ENCODE measurements around the gene GRM6.

The GRM6 gene

DNA sequence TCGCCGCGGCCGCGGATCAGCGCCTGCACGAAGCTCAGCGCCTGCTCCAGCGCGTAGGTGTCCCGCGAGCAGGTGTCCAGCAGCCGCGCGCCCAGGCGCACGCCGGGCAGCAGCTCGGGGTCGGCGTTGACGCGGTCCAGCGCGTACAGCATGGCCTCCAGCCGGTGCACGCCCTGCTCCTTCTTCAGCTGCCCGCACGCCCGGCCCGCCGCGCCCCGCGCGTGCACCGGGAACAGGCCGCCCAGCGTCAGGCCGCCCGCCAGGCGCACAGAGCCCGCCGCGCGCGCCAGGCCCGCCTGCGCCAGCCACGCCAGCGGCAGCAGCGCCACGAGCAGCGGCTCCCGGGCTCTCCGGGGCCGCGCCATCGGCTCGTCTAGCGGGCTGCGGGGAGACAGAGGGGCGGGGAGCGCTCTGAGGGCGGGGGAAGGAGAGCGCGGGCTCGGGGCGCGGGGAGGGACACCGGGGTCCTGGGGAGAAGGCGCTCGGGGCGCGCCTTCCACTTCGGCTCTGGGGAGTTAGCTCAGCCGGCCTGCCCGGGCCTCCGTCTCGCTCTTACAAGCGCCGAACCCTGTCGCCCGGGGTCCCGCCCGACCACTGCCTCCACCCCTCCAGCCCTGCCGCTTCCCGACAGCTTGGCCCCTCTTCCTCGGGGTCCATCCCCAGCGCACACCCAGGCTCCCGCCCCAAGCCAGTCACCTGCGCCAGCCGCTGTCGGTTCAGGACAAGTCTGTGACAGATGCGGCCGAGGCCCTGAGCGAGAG is at the start of gene GRM6:
GRM6 (minus strand) TSS at position 741 of the 761 bp plus-strand sequence; CDS start at position 365, 376 bp downstream.
- no peak for DNase-seq

DNA sequence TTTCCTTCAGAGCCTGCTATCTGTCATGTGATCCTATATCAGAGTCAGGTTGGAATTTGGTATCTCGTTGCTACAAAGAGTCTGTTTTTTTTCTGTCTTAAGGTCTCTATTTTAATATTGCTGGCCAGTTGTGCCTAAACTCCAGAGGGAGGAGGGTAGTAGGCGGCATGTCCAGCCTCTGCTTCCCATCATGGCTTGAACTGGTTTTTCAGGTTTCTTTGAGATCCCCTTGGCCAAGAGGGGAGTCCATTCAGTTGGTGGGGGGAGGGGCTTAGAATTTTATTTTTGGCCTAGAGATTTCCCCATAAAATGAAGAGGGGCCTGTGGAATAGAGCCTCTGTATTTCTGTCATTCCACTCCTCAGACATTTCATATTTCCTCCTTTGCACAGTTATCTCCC is 49.6 kb upstream of the GRM6 start:
- no peak for DNase-seq

DNA sequence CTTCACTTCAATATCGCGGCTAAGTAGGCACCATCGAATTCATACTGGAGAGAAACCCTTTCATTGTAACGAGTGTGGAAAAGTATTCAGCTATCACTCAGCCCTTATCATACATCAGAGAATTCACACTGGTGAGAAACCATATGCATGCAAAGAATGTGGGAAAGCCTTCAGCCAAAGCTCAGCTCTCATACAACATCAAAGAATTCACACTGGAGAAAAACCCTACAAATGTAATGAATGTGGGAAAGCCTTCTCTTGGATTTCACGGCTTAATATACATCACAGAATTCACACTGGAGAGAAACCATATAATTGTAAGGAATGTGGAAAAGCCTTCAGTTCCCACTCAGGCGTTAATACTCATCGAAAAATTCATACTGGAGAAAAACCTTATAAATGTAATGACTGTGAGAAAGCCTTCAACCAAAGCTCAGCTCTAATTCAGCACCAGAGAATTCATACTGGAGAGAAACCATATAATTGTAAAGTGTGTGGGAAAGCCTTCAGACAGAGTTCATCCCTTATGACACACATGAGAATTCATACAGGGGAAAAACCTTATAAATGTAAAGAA is 38.0 kb upstream of the GRM6 start:
- DNase-seq, result no peak

DNA sequence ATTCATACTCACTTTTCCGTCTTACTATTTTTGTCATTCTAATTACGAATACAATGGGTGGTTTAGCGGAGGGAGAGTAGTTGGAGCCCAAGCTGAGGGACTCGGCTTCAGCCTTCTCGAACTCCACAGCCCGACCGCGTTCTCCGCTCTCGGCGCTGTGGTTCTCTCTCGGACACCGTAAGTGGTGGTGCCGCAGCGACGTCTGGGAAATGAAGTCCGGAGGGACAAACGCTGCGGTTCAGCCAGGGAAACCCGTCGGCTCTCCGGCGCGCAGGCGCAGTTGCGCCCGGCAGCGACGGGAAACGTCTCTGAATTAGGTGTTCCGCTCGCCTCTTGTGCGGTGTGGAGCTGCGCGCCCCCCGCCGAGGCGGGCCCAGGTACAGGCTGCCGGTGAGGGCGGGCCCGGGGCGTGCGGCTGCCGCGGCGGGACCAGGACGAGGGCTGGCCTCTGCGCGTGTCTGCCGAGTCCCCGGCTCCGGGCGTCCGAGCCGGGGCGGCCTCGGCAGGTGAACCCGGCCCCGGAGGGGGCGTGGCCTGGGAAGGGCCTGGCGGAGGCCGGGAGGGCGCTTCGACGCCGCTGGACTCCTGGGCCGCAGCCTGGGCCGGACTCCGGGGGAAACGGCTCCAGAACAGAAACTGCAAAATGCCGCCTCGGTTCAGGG is 28.5 kb upstream of the GRM6 start, which contains the start of gene ZNF879:
ZNF879 (plus strand) TSS at position 277 of the 662 bp plus-strand sequence. CDS start 1,201 bp downstream, outside the sequence.
- peak; percentile 96 for DNase-seq

DNA sequence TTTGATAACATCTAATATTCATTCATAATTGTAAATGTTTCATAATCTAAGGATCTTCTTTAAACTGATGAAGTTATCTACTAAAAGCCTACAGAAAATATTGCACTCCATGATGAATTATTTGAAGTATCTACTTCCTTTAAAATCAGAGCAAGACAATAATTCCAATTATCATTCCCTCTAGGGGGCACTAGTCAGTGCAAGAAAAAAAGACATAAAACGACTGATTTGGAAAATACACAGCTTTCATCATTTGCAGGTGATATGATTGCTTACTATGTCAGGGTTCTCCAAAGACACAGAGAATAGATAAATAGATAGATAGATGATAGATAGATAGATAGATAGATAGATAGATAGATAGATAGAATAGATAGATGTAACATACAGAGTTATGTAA is 13.5 kb upstream of the GRM6 start:
- DNase-seq, result no peak

DNA sequence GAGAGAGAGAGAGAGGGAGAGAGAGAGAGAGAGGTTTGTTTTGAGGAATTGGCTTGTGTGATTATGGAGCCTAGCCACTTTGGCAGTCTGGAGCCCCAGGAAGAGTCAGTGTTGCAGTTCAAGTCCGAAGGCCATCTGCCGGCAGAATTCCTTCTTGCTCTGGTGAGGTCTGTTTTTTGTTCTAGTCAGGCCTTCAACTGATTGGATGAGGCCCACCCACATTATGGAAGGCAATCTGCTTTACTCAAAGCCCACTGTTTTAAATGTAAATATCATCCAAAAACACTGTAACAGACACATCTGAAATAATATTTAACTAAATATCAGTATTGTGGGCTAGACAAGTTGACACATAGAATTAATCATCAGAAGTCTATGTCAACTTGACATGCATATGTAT is 11.4 kb upstream of the GRM6 start:
- no peak for DNase-seq

DNA sequence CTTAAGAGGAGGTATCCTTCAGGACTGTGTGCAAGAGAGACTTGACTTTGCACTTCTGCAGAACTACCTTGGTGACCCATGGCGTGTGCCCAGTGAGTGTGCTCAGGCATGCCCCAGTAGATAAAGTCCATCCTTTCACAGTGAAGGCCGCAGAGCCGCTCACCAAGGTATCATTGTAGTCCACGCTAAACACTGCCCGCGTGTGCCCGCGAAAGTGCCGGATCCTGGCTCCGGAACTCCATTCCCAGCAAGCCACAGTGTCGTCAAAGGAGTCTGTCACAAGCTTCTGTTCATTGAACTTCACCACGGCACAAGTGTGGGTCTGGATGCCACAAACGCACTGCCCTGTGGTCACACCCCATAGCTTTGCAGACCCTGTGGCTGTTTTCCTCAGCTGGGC is 3.3 kb upstream of the GRM6 start:
- no peak for DNase-seq

DNA sequence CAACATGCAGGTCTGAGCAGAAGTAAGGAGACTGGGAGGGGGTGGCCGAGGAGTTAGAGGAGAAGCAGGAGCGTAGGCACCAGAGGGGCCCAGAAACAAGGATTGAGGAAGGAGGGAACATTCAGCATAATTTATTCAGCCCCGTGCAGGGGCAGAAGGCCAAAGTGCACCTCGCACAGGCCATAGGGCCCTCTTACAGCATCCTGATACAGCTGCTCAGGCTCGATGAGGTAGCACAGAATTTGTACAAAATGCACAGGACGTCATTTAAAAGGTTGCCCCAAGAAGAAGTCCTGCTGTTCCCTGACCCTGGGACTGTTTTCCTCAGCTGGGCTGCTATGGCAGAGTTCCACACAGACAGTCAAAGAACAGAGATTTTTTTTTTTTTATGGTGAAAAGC is 2.1 kb upstream of the GRM6 start:
- no peak for DNase-seq

DNA sequence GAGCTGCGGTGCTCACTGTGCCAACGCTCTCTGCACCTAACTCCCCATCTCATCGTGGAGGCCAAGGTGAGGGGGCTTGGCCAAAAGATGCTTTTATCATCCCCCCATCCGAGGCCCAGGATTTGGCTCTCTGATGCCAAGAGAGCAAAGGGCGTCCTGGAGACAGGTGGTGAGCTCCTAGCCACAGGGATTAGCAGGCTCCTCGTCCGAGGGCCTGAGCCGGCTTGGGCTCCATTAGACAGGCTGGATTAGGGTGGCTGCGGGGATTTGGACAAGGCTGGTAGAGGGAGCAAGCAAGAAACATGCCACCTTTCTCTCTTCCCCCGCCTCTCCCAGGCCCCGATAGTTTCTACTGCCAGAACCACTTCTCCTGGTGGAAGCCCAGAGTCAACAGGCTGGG is 1.0 kb upstream of the GRM6 start:
- DNase-seq, result no peak

DNA sequence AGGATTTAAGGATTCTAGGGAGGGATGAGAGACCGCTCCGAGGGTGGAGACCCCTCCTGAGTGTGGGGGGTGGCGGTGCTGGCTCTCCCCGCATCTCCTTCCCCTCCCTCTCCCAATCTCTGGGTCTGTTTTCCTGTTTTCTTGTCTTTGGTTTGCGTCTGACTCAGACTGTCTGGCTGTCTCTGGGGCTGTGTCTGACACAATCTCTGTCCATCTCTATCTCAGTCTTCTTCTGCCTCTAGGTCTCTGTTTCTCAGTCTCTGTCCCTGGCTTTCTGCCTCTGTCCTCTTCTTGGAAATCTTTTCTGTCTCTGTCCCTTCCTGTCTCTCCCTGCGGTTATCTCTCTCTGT is 196 bp upstream of the GRM6 start:
- no peak for DNase-seq

DNA sequence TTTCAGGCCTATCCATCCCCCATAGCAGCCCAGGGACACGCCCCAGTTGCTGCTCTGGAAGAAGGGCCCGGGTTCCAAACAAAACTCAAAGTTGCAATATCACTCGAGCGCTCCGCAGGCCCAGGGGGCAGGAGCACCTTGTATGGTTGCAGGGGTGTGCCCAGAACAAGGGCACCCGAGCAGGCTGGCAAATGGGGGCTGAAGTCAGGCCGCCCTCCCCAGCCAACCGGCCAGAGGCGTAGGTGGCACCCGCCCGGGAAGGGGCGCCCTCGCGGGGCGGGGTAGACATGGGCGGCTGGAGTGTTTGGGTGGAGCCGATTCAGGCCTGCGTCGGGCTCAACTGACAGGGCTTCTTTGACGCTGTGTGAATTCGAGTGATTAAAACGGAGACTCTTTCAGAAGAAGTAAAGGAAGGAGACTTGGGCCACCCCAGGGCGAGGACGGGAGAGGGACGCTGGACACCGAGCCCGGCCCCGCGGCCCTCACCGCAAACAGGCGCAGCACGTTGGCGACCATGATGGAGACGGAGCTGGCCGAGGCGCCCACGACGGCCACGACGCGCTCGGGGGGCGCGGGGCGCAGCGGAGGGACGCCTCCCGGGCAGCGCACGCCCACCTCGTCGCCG is 1.1 kb downstream of the GRM6 start:
- DNase-seq, result no peak

DNA sequence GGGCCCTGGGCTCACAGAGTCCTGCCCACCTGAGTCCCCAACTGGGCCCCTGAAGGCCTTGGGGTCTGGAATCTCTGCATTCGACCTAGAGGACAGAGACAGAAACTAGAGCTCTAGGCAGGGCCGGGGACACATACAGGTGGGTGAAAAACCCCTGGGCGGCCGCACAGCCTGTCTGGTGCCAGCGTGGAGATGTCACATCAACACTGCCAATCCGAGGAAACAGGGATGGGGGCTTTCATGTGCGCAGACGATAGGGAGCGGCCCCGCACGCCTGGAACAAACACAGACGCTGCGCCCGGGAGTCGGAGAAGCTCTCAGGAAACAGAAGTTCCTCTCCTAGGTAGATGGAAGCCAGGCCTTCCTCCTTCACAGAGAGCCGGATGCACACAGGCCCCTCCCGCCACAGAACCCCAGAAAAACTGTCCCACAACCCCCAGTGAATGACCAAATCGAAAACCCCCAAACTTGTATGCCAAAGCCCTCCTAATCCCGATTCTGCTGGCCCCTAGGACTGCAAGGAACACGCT is 1.8 kb downstream of the GRM6 start:
- no peak for DNase-seq

DNA sequence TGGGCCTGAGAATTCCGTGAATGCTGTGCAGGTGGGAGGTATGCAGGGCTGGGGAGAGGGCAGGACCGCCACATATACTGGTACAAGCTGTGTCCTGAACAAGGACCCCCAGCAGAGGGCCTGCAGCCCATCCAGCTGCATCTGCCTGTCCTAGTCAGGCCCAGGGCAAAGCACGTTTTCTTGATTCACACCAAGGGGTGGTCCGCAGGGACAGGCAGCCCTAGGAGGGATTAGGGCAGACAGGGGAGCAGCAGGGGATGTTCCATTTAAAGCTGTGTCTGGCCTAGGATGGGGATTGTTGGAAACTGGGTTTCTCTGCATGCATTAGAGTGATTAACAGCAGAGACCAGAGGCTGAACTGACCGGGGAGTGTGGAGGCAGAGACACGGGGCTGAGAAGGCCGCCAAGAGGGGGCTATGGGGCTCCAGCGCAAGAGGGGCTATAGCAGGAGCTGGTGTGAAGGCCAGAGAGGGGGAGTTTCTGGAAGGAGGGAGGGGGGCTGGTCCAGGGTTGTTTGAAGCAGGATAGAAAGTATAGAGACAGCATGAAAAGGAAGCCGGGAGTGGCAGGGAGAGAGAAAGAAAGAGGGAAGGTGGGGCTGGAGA is 2.7 kb downstream of the GRM6 start:
- DNase-seq, result no peak

DNA sequence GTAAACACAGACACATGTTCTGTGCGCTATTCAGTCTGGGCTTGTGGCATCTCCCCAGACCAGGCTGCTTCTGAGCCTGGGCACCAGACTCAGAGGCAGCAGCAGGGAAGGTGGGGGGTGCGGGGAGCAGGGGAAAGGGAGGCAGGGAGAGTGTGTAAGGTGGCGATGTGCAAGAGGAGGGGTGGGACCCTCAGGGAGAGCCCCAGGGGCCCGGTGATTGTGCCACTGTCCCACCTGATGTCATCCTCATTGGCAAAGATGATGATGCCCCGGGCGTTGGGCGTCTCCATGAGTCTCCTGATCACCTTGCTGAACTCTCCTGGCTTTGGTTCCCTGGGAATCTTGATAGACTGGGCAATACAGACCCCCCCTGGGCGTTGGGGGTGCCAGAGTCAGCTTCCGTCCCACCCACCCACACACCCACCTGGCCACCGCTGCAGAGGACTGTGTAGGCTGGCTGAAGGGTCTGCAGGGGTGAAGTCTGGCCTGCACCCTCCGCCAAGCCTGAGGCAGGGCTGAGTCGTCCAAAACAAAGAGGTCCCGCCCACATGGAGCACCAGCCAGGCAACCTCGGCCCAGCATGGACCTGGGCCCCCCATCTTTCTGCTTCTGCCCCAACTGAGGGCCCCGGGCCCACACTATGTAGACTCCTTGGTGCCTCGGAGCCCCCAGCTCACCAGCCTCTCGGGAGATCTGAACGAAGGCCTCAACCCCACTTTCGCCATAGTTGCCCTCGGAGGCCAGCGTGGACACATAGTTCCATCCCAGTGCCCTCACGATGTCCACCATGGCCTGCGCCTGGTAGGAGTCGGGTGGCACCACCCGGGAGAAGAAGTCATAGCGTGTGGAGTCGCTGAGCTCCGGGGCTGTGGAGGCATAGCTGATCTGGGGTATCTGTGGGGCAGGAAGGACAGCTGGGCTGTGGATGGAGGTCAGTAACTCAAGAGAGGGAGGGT is 3.7 kb downstream of the GRM6 start:
- DNase-seq, result no peak

DNA sequence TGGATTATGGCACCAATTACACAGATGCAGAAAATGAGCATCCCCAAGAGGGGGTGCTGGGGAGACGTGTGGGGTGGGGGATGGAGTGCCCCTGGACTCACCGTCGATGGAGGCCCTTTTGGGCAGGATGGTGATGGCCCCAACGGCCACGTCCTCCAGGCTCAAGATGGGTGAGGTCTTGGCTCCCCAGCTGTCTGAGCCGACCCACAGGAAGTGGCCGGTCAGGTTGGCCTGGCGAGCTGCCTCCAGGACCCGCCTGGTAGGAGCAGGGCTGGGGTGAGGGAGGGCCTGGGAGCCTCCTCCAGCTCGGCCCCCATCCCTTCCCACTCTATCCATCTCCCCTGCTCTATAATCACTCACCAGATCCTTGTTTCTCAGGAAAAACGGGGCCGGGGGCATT is 4.6 kb downstream of the GRM6 start:
- DNase-seq, result no peak

DNA sequence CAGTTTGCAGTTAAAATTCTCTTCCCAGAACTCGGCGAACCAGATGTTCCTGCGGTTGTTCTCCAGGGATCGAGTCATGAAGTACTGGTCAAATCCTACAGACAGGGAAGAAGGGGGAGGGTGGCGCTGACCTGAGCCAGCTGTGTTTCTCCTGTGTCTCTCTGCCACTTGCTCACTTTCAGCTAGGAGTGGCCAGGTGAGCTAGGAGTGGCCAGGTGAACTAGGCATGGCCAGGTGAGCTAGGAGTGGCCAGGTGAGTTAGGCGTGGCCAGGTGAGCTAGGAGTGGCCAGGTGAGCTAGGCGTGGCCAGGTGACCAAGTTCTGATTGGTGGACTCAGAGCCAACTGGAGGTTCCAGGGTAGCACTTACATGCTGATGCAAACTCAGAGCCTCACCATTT is 5.8 kb downstream of the GRM6 start:
- no peak for DNase-seq

DNA sequence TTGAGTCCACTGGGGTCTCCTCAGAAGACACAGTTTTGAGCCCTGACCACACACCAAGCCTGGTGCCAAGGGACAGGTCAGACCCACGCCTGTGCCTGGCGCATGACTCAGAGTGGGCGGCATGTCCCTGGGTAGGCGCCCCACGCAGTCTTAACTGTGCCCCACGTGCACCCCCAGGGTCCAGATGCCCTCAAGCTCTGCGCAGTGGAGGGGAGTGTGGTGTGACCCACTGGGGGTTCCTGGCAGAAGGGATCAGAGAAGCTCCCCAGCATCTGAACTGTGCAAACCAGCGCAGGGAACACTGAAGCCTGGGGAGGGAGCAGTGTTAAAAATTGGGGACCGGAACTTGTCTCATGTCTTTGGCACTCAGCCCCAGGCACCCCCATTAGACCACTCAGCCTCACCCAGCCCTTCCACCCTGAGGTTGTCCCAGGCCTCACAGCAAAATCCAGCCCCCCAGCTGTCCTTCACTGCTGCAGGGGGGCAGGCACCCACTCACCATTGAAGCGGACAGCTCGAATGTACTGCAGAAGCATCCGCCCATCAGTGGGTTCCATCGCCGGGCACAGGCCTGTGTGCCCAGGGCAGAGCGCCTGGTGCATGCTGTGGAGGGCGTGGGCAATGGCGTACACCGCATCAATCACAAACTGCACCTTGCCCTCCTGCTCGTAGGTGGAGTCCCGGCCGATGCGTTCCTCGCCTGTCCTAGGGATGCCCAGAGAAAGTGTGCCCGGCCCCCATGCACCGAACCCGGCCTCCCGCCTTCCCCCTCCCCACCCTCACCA is 6.5 kb downstream of the GRM6 start:
- no peak for DNase-seq

DNA sequence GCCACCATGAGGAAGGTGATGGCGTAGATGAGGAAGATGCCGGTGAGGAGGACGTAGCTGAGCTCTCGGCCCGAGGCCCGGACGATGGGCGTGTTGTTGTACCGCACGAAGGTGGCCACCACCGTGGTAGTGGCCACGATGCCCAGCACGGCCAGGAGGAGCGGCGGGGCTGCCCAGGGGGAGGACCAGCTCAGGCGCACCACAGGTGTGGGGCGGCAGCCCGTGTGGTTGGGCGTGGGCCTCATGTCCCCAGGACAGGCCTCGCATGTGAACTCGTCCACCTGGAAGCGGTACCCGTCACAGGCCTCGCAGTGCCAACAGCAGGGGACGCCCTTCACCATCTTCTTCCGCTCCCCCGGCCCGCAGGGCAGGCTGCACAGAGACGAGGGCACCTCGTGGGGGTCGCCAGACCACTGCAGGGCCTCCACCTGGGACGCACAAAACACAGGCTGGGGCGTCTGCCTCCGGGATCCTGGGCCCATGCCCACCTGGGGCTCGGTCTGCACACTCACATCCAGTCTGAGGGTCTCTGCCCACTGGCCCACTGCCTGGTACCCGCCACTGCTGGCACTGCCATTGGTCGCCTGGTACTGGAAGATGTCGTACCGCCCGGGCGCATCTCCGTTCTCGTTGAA is 8.7 kb downstream of the GRM6 start:
- no peak for DNase-seq

DNA sequence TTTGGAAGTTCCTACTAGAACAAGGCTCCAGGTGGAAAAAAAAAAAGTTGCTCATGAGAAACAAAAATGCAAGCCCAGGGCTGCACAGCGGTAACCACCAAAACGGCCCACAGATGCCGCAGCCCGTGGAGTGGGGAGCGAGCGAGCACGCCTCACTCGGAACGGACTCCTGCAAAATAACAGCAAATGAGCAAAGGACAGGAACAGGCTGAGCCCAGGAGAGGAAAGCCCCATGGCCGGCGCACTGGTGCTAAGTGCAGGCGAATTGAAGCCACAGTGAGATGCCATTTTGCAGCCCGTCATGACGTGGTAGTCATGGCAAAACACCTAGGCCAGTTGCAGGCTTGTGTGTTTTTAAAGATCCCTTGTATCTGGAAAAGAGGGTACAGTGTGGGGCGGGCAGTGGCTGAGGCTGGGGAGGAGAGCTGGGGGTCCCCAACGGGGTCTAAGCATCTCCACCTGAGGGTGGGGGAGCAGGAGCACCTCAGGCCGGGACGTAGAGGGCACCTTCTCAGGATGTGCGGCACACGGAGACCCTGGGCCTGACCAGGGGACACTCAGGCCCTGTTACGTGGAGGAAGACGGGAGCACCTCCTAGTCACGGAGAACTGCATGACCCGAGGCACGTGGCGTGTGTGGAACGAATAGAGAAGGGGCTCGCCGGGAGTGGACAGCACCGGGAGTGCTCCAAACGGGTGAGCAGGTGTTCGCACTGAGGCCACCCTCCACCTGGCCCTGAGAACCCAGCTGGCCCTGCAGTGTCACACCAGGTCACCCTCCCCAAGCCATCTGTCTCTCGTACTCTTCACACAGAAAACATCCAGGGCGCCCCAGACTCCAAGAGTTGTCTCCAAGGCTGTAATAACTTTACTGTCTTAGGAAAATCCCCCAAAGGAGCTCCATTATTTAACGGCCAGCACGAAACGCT is 10.7 kb downstream of the GRM6 start:
- DNase-seq, result no peak

All from CD4-positive, alpha-beta T cell treated with Interleukin-21 for 1 hour (primary cell).